Kidney (tissue), 14 donors: ENCODE results near the gene NPAT. TPM values are rescaled to one million over a fixed set of nuclear protein-coding genes. Genes with fewer than 3 reads are reported as not detected.

Source experiments
- DNase-seq, 5 donors: peaks; one replicate each; pipeline ENCODE4 v3.0.0-alpha.2; 2013 to 2020
- FAIRE-seq: peaks from 2 replicates; lab custom pipeline; 2012; peaks lifted over from hg19 to GRCh38; lab: Jason Lieb, UNC
- H3K27ac ChIP-seq, 2 donors: one replicate each; pipeline ENCODE4 v1.7.0; 2013; ENCODE audit warnings: low read depth in 2 of 2, low read length in 2 of 2, inconsistent platforms in 1 of 2
- H3K27me3 ChIP-seq: one replicate; pipeline ENCODE4 v1.7.1; 2013; ENCODE audit warnings: low read length, inconsistent platforms; ENCODE audit not compliant: control insufficient read depth, insufficient read depth
- H3K36me3 ChIP-seq, 3 donors: one replicate each; pipeline versions ENCODE4 v1.7.0 to v1.7.1; 2013; ENCODE audit warnings: low read length in 3 of 3, control low read depth in 1 of 3, inconsistent platforms in 1 of 3; ENCODE audit not compliant: insufficient read depth in 3 of 3, control insufficient read depth in 2 of 3
- H3K4me1 ChIP-seq, 3 donors: one replicate each; pipeline versions ENCODE4 v1.7.0 to v1.7.1; 2013; ENCODE audit warnings: low read length in 3 of 3, inconsistent platforms in 1 of 3, low read depth in 1 of 3; ENCODE audit not compliant: control insufficient read depth in 2 of 3, insufficient read depth in 2 of 3
- H3K4me3 ChIP-seq, 3 donors: one replicate each; pipeline versions ENCODE4 v1.7.0 to v1.8.1; 2013; ENCODE audit warnings: low read length in 3 of 3, control low read depth in 1 of 3, inconsistent platforms in 1 of 3
- H3K9ac ChIP-seq, 3 donors: one replicate each; pipeline versions ENCODE4 v1.7.0 to v1.7.1; 2013; ENCODE audit warnings: low read length in 3 of 3, control low read depth in 1 of 3, inconsistent platforms in 1 of 3
- H3K9me3 ChIP-seq, 3 donors: one replicate each; pipeline versions ENCODE4 v1.7.0 to v1.7.1; 2013; ENCODE audit warnings: low read length in 3 of 3, control low read depth in 1 of 3, inconsistent platforms in 1 of 3; ENCODE audit not compliant: control insufficient read depth in 2 of 3, insufficient read depth in 1 of 3
- intact Hi-C: fragments of 100-400 bp; cut with DNase I; formaldehyde crosslinking; loops from one replicate; pipeline ENCODE4 v1.11.1; 2022
- polyA plus RNA-seq: library from polyadenylated mRNA; stranded (reverse); fragments of 350-450 nt; fragmentation: Illumina TruSeq; extraction: RNeasy Lipid Tissue Mini Kit (QIAGEN cat#74804); gene quantifications from one replicate; pipeline ENCODE4 v1.2.3, GENCODE V29; 2014; ENCODE audit warnings: low read depth, low replicate concordance; ENCODE audit not compliant: insufficient read depth
- total RNA-seq: library from RNA; stranded (reverse); fragmentation: NEBNext Ultra II Directional; extraction: Animal tissue kit (Norgen Biotek cat#: 25700); gene quantifications from one replicate; pipeline ENCODE4 v1.2.1, GENCODE V29; 2021
- TF ChIP-seq, protein P1 (sequence below): IDR thresholded peaks from 3 replicates; pipeline ENCODE4 v1.5.1; 2012; ENCODE audit warnings: mild to moderate bottlenecking, moderate library complexity, borderline replicate concordance; ENCODE audit not compliant: insufficient read depth; ENCODE audit errors: extremely low read depth
- donor health status: control.
- donor health status: control.
- donor health status: control.
- donor health status: control.
- donor health status: control.
- donor health status: DM: yes; HTN: yes; CAD: no.
- donor health status: Normal renal cell carcinoma (clear cell type).

Gene NPAT
- total and polyA plus RNA-seq, 2 donors from 2014 or later = 2.5 to 17.6 TPM

DNA sequence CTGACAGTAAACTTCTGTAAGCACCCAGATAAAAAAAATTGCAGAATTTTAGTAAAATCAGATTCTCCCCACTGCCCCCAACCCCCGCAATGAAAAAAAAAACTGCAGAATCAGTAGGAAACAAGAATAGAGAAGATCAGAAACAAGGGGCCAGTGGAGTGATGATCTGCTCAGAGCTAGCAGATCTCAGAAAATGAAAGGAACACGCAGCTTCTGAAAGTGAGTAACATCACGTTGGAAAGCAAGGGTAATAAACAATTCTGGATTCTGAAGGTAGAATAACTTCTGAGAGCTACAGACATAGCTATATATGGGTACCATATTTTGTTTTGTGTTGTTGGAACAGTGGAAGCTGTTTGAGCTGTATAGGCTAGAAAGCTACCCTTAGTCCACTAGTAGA is 77.8 kb downstream of the NPAT start:
- FAIRE-seq (no peak), DNase-seq (no peak)
- Histone ChIP-seq H3K27ac (no peak overlapping the region), H3K36me3 (peaks cover 0 to 51% (median 45%) of the 10 kb centered on the region in 3 donors), H3K4me1 (peaks cover 0 to 5% (median 0%) of the 10 kb centered on the region in 3 donors), H3K27me3 (no peaks in the 10 kb centered on the region), H3K9ac (no peak overlapping the region), H3K9me3 (no peaks in the 10 kb centered on the region), H3K4me3 (no peak overlapping the region)
- intact Hi-C loops = no loop called here
- TF ChIP-seq, protein P1, sequence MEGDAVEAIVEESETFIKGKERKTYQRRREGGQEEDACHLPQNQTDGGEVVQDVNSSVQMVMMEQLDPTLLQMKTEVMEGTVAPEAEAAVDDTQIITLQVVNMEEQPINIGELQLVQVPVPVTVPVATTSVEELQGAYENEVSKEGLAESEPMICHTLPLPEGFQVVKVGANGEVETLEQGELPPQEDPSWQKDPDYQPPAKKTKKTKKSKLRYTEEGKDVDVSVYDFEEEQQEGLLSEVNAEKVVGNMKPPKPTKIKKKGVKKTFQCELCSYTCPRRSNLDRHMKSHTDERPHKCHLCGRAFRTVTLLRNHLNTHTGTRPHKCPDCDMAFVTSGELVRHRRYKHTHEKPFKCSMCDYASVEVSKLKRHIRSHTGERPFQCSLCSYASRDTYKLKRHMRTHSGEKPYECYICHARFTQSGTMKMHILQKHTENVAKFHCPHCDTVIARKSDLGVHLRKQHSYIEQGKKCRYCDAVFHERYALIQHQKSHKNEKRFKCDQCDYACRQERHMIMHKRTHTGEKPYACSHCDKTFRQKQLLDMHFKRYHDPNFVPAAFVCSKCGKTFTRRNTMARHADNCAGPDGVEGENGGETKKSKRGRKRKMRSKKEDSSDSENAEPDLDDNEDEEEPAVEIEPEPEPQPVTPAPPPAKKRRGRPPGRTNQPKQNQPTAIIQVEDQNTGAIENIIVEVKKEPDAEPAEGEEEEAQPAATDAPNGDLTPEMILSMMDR = no peak

DNA sequence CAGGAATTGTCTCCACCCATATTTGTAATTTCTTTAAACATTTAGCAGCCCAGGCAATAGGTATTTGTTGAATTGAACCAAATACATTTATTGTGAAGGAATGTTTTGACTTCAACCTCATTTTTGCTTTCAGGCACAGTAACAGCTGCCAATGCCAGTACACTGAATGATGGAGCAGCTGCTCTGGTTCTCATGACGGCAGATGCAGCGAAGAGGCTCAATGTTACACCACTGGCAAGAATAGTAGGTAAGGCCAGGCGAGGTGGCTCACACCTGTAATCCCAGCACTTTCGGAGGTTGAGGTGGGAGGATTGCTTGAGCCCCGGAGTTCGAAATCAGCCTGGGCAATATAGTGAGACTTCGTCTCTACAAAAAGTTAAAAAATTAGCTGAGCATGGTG is 80.1 kb downstream of the NPAT start:
- no peaks in the 10 kb centered on the region for H3K4me1 ChIP-seq
- intact Hi-C loops = no loop called here
- TF ChIP-seq, protein P1 = no peak
- H3K9ac ChIP-seq = no peak overlapping the region
- H3K36me3 ChIP-seq = peaks cover 0 to 49% (median 45%) of the 10 kb centered on the region in 3 donors
- no peaks in the 10 kb centered on the region for H3K27me3 ChIP-seq
- no peak overlapping the region for H3K27ac ChIP-seq
- DNase-seq (no peak), FAIRE-seq (no peak)
- H3K9me3 ChIP-seq = no peaks in the 10 kb centered on the region
- no peak overlapping the region for H3K4me3 ChIP-seq

DNA sequence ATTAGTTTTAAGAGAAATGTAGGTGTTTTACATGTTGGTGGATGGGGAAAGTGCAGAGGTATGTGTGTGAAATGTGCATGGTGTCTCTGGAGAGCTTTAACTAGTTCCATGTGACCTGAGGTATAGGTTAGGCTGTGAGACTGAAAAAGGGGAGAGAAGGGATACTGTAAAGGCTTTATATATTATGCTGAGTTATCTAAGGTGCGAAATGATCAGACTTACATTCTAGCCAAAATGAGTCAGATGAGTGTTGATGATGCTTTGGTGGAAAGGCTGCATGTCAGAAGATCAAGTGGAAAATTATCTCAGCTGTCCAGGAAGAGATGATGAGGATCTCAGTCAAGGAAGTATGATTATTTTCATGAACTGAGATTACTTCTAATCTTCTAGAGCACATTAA is 85.2 kb downstream of the NPAT start:
- TF ChIP-seq, protein P1 = no peak
- intact Hi-C loops = no loop called here
- no peak overlapping the region for H3K27ac ChIP-seq
- no peak for FAIRE-seq
- H3K4me1 ChIP-seq = no peaks in the 10 kb centered on the region
- H3K36me3 ChIP-seq = peaks cover 0 to 32% (median 26%) of the 10 kb centered on the region in 3 donors
- DNase-seq = no peak
- H3K4me3 ChIP-seq = no peak overlapping the region
- no peaks in the 10 kb centered on the region for H3K27me3 ChIP-seq
- H3K9me3 ChIP-seq = no peaks in the 10 kb centered on the region
- no peak overlapping the region for H3K9ac ChIP-seq
